DMS153 (cell line): ENCODE data around the gene SERPINB4.

Experiments
- DNase-seq: peaks from one replicate; lab custom pipeline; 2025; lab: John Stamatoyannopoulos, UW

The SERPINB4 gene

DNA sequence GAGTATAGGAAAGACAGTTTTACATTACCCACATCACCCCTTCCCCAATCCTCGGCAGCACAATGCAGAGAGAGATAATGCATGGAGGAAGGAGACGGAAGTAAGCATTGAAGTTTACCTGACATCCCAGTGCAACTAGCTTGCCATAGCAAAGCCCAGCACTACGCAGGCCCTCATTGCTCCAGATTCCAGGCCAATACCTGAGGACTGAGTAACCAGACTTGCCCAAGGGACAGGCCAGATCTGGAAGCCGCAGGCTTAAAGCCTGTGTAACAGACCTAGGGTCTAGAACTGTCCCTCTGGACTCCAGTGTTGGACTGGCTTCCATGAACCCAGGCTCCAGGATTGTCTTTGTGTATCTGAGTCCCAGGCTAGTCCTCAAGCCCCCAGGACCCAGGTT, 17.6 kb downstream of the SERPINB4 start:
- DNase-seq: no peak

DNA sequence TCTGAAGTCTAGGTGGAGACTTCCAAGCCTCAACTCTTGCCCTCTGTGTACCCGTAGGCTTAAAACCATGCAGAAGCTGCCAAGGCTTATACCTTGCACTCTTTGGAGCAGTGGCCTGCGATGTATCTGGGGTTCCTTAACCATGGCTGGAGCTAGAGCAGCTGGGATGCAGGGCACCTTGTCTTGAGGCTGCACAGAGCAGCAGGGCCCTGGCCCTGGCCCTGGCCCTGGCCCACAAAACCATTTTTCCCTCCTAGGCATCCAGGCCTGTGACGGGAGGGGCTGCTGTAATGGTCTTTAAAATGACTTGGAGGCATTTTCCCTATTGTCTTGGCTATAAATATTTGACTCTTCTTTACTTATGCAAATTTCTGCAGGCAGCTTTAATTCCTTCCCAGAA, 19.2 kb downstream of the SERPINB4 start:
- no peak for DNase-seq

DNA sequence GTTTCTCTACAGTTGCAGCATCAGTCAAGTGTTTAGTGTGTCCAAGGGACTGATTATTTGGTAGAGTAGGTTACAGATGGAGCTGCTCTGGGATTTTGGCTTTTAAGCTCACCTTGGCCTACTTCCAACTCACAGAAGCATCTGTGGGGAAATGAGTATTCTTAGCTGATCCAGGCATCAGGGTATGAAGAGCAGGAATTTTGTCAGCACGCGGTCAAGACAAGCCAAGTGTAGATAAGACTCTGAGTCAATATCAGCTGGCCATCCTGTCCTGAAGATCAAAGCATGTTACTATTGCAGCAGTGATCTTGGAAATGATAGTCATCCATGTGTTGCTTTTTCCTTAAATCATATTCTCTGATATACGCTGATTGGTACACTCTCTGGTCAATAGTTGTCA, 24.4 kb downstream of the SERPINB4 start:
- no peak for DNase-seq

DNA sequence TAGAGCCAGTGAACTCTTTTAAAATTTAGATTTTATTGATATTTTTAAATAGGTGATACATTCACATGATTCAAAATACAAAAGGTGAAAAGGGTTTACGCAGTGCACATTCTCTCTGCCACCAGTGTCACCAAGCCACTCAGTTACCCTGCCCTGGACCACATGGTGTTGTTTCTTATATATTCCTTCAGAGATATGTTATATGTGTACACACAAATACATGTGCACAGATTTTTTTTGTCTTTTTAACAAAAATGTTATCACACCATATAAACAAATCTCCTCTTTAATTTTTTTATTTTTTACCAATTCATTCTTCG, 26.2 kb downstream of the SERPINB4 start:
- DNase-seq: no peak

DNA sequence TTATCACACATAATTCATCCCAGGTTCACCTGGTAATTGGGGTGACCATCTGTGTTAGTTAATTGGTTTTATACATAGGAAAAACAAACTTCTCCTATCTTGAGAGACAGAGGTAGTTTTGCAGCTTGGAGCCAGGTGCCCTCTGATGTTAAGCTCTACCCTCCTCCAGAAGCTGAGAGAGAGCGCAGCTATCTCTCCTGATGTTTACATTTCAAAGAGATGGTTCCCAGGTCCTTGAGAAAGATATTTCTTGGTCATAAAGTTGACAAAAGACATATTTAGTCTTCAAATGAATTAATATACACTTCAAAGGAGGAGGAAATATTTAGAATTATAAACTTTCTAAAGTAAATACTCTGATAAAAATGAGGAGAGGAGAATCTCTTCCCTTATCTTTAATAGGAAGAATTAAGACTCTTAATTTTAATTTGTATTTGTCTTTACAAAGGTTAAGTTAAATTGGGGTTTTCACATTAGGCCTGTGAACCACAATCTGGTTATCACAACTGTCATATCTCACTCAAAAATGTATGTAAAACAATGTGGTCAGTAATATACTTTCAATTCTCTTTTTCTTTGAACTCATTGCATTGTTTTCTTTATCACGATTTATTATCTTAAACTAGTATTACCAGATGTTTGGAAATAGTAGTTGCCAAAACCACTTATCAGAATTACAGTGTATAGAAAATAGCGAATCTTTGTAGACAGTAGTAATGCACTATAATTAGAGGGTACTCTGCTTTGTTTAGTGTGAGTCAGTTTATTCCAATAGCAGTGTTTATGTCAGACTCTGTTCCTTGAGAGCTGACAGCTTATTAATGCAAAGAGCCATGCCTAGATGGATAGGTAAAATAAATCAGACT, 26.8 kb downstream of the SERPINB4 start:
- peak; percentile 39 for DNase-seq

DNA sequence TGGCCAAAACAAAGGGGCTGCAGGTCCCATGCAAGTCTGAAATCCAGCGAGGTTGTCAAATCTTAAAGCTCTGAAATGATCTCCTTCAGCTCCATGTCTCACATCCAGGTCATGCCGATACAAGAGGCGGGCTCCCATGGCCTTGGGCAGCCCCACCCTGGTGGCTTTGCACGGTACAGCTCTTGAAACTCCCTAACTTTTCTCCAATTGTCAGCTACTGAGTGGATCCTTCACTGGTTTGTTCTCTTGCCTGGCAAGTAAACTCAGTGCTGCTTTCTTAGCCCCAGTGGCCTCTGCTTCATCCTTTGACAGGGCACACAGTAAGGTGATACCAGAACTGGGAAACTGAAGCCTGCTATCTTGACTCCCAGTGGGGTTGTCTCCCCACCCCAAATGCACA, 30.6 kb downstream of the SERPINB4 start:
- no peak for DNase-seq

DNA sequence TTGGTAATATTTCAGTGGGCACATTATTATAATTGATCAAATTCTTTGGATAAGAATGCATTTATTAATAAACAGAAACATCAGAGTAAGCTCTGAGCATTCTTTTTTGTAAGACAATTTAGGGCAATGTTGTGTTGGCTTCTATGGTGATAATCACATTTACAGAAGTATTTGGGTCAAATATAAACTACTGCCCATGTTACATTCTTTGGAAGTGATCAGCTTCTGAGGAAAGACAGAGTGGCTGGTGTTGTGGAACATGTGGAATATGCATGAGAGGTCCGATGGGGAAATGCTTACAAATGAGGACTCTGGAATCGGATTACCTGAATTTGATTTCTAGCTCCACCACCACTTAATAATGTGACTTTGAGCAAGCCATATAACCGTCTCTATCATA, 37.5 kb downstream of the SERPINB4 start:
- DNase-seq: no peak

DNA sequence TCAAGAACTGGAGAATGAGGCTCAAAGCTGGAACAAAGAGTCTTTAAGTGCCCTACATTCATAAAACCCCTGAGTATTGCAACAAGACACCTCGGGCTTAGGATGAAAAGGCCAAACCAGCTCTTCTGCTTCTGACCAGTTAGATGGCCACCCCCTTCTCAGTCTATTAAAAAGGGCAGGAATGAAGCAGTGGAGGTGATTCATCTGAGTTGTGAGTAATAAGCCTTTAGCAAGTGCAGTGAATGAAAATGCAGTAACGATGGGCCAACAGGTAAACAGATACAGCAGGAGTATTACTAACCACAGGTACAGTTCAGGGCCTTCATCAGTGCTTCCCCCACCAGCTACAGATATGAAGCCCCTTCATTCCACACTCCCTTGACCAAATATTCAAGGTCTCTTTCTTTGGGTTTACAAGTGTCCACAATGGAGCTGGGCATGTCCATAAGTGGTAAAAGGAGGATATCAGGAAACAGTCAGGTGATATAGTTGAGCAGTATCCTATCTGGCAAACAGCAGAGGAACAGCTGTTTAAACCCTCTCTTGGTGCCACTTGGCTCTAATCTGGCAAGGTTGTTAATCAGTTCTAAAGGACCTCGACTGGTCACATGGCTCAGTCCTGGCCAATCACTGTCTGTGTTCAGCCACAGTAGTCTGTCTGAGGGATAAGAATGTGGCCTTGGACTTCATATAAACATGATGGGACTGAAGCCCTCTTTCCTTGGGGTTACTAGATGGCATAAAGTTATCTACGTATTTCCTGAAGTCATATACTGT, 39.1 kb downstream of the SERPINB4 start:
- peak; percentile 46 for DNase-seq

DNA sequence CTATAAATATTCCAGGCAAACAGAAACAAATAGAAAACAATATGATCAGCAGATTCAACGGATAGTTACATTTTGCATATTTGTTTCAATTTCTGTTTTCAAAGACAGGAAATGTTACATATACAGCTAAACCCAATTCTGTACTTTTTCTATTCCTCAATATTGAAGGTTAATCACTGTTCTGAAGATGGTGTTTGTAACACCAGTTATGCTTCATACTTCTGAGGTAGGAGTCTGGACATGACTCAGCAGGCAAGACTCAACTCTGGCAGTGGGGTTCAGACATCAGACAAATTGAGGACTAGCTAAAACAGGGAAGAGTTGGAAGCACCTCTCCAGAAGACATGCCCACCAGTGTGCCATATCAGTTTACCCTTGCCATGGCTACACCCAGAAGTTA, 40.3 kb downstream of the SERPINB4 start:
- DNase-seq: no peak

DNA sequence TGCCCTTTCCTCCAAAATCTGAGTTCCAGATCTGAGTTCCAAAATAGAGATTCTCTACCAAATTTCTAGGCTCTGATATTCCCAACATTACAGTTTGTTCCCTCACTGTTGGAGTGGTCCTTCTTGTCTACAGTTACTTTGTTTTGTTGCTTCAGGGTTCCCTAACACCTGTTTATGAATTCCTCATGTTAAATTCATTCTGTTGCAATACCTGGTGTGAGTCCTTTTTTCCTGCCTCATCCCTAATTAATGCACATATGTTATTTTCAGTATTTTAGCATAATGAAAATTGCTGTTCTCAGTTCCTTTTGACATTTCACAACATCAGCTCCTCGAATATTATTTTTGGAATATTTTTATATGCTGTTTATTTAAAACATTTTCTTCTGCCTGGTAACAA, 40.7 kb downstream of the SERPINB4 start:
- no peak for DNase-seq

DNA sequence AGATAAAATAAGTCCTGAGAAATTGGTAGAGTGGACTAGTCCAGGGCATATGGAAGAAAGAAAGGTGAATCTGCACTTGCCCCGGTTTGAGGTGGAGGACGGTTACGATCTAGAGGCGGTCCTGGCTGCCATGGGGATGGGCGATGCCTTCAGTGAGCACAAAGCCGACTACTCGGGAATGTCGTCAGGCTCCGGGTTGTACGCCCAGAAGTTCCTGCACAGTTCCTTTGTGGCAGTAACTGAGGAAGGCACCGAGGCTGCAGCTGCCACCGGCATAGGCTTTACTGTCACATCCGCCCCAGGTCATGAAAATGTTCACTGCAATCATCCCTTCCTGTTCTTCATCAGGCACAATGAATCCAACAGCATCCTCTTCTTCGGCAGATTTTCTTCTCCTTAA, 47.1 kb downstream of the SERPINB4 start:
- DNase-seq: no peak

DNA sequence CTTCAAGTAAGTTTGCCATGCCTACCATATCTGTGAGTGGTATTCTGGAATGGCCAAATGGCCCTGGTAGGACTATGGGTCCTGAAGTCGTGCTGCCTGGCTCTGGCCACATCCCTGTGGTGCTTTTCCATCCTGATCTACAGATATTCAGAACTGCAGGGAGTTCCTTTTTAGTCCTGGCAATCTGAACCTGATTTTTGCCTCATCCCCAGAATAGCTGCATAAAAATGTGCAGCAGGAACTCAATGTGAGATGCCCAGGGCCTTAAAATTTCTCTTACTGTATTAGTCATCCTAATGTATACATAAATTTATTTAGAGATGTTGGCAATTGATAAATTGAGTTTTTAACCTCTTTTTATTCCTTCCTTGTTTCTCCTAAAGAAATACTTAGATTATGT, 51.6 kb downstream of the SERPINB4 start:
- DNase-seq: no peak

DNA sequence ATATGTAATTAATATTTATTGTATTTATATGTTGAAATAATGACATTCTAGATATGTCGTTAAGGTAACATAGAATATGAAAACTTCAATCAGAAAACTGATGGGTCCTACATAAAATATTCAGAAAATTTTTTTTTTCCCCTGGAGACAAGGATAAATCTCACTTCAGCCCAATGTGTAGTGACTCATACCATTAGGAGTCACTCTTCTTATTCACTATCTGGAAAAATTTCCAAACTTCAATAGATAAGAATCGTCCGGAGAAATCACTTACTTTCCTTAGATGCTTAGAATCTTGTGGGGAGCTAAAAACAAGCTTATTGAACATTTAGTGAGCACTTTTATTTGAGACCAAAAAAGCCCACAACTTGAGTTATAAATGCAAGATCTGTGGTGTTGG, 52.3 kb downstream of the SERPINB4 start:
- DNase-seq: no peak

DNA sequence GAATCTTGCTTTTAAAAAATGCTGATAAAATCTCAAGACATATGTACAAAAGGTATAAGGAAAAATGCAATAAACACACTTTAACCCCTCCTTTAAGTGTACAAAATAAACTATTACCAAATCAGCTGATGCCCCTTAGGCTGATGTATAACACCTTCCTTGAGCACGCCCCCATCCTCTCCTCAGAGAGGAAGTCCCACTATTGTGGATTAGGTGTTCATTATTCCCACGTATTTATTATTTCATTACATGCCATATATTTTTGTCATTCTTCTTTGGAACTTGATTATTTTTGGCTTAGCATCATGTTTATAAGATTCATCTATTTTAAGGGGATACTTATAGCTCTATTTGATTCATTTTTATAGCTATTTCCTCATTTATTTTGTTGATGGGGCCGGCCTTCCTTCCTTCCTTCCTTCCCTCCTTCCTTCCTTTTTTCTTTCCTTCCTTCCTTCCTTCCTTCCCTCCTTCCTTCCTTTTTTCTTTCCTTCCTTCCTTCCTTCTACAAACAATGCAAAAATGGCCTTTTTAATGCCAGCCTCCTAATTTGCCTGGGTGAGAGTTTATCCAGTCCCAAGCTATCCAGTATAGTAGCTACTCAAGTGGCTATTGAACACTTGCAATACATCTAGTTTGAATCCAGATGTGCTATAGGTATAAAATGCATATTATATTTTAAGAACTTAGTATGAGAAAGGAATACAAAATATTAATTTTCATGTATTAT, 52.9 kb downstream of the SERPINB4 start:
- DNase-seq: no peak

DNA sequence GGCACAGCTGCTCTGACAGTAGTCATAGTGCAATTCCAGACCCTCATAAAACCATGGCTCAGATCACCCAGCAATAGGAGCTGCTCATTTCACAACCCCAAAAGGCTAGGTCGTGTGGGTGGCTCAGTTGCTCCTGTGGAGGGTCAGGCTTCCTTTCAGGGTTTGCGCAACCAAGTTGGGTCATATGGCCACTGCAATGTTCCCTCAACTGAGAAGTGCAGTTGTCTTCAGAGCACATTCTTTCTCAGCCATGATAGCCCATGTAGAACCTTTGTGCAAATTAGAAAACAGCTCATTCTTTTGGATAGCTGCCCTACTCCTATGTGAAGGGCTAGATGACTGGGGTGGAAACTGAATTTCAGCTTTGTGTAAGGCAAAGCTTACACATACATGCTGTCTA, 53.7 kb downstream of the SERPINB4 start:
- DNase-seq: no peak

DNA sequence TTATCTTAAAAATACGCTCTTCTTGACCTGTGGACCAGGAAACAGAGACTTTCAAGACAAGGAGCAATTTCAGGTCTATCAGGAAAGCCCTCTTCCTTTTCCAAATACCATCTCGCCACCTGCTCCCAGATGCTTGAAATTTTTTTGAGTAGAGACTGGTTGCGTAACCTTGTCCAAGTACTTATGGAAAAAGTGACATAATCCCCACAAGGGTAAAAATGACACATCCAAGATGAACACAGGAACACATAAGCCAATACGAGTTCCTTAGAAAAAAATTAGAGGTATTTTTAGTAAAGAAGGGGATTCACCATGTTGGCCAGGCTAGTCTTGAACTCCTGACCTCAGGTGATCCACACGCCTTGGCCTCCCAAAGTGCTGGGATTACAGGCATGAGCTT, 55.1 kb downstream of the SERPINB4 start:
- DNase-seq: no peak
